GM18498 (cell line): ENCODE results near the gene MRPS5.
A peak's percentile ranks its signal among the peaks of the same experiment; 100 is the strongest.
"Not testable (repeated sequence)": the region's sequence is repeated elsewhere in the genome, so short reads cannot be mapped to it uniquely, and the experiment has no call there.

Experiments
- ATAC-seq: cut with Tn5 transposase; IDR thresholded peaks from one replicate; pipeline ENCODE4 v1.9.1; 2021; ENCODE audit warnings: mild to moderate bottlenecking, moderate library complexity; ENCODE audit not compliant: unreplicated experiment

The MRPS5 gene

DNA sequence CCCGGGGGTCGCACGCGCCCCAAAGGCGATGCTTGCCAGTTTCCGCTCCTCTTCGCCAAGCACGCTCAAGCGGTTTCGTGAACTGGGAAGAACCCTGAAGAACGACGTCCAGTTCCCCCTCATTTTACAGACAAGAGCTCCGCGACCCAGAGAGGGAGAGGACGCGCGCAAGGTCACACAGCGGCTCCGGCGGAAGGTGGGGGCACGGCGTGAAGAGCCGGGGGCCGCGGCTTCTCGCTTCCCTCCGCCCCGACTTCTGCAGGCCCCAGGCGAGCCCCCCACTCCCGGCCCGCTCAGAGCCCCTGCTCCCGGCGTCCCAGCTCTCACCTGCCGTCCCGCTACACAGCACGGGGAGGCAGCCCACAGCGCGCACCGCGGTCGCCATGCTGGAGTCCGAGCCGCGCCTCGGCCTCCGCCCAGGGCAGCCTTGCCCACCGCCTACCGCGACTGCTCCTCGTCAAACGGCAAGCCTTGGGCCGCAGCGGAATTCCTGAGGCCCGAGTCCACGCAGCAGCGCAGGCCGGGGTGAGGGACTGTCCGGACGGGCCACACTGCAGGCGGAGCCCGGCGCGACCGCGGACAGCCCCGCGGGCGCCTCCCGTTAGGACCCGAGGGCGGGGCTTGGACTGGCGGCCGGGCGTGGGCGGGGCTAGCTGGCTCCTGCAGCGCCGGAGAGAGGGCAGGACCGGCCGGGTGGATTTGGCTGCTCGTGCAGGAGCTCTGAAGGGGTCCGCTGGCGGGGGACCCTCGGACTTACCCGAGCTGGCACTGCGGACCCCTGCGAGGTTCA lies at the start of gene MRPS5:
Gene MRPS5 (minus strand): TSS at position 402 of the 790 bp plus-strand sequence. CDS start 17 bp downstream, at position 385.
- peak; percentile 93 for ATAC-seq

DNA sequence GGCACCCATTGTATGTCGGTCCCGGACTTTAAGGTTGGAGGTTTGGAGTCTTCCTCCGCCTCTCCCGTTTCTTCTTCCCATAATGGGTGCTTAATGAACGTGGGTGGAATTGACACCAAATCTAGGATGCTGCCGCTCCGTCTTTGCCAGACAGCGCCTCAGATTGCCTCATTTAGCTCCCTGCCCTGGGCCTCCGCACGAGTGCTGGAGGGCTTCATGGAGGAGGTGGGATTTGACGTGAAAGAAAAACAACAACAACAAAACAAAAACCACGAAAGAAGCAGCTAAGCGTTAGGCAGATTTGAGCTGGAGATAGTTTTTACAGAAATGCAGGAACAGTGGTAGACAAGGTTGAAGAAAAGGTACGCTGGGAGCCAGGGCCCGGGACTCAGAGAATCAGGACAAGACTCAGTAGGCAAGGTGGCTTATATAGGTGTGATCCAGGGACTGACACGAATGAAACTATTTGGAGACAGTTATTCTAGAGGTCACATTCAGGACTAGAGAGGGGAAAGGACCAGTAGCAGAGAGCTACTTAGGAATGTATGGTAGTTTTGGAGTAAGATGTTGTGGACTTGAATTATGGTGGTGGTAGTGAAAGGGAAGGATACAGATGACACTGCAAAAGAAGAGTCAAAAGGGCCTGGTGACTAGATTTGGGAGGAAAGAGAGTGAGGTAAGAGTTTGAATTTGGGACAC lies 44.6 kb upstream of the MRPS5 start:
- peak; percentile 25 for ATAC-seq

DNA sequence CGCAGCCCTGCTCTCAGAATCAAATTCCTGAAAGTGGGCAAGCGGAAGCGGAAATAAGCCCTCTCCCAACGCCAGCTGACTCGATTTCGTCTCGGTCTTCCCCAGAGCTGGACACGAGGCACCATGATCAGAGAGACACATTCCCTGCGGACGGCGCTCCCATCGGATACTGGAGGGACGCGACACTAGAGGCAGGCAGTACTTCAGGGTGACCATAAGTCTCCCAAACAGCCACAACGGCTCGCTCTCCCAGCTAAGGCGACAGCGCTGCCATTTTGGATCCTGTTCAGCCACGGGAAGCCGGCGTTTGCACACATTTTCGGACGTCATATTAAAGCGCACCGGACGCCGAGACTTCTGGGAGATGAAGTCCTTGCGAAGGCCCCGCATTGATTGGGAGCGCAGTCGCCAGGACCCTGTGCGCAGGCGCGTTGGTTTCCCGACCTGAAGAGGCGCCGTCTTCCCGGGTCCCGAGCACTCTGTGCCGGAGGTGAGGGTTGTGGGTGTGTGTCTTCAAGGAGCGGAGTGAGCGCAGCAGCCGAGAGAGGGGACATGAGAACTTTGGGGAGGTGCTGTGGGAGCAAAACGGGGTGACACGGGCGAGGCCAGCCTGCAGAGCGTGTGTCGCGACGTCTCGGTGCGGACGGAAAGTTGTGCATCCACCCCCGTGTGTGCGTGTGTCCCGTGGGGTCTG lies 43.9 kb upstream of the MRPS5 start, which contains the start of gene ZNF2:
Gene ZNF2 (plus strand): TSS at position 439 of the 694 bp plus-strand sequence. CDS start 10,418 bp downstream, outside the sequence.
- peak; percentile 94 for ATAC-seq

DNA sequence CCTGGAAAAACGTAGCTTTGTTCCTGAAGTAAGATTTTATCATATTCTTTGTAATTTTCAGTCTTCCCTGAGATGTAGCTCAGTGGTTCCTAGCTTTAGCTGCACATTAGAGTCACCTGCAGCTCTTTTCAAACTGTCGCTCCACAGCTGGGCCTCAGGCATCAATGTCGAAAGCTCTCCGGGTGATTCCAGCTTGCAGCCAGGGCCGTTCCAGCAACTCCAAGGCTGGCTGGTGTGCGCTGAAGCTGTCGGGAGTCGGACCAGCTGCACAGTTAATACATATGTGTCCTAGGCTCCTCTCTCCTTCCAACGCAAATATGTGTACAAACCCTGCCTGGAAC lies 43.4 kb upstream of the MRPS5 start:
- ATAC-seq, result peak; percentile 13

DNA sequence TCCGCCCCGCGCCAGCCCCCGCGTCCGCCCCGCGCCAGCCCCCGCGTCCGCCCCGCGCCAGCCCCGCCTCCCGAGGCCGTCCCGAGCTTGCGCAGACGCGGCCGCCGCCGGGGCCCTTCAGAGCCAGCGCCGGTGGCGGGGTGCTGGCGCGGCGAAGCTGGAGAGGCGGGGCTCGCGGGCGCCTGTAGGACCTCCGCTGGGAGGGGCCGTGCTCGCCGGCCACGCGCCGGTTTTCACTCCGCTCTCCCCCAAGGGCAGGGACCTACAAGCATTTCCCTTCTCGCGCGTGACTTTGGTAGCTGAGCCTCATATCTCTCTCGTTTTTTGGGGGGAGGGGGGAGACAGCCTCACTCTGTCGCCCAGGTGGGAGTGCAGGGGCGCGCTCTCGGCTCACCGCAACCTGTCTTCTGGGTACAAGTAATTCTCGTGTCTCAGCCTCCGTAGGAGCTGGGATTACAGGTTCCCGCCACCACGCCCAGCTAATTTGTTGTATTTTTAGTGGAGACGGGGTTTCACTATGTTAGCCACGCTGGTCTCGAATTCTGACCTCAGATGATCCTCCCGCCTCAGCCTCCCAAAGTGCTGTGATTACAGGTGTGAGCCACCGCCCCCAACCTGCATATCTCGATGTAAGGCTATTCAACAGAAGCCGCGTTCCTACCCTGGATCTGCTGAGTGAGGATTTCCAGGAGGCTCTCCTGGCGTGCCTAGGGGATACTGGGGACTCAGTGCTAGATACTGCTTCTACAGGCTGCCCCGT lies 38.3 kb upstream of the MRPS5 start, which contains the start of gene ZNF514:
Gene ZNF514 (minus strand): TSS at position 159 of the 760 bp plus-strand sequence. CDS start 6,595 bp downstream, outside the sequence.
- peak; percentile 94 for ATAC-seq

DNA sequence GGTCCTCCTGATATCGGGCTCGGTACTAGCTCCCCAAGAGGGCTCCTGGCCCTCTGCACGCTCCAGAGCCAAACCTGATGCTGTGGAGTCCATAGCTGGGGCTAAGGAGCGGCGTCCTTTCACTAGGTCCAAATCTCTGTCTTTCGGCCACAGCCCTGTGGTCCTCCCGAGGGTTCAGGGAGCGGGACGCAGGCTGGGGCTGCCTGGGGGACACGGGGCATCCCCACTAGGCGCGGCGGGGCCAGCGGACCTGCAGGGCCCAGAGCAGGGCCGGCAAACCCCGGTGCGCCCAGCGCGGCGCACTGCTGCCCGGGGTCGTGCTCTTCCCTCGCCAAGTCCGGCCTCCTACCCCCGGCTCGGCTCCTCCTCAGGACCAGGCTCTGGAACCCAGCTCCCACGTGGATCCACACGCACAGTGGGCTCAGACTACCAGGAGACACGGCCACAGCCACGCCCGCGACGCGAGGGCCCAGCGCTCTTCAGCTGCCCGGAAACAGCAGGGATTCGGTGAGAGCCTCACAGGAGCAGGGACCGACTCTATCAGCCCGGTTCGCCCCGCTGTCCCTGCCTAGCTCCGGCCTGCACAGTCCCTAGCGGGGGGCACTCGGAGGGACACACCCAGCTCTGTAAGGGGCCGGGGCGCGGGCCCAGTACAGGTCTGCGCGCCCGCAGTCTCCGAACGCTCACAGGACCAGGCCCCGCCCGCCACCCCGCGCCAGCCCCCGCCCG lies 37.4 kb upstream of the MRPS5 start:
- ATAC-seq, result peak; percentile 63

DNA sequence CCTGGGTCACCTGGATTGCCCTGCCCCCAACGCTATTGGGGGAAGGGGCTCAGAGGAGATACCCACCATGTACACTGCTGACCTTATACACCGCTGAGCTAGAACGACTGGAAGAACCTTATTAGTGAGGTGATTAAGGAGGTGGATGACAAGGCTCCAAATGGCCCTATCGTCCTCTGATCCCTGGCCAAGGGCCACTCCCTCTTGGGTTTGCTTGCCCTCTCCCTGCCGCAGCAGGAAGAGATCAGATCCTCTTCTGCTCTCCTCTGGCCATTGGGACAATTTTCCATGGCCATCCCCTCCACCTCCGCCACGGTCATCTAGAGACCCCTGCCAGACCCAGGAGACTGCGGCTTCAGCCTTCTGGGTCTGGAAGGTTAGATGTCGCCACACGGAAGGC lies 36.8 kb upstream of the MRPS5 start:
- no peak for ATAC-seq

DNA sequence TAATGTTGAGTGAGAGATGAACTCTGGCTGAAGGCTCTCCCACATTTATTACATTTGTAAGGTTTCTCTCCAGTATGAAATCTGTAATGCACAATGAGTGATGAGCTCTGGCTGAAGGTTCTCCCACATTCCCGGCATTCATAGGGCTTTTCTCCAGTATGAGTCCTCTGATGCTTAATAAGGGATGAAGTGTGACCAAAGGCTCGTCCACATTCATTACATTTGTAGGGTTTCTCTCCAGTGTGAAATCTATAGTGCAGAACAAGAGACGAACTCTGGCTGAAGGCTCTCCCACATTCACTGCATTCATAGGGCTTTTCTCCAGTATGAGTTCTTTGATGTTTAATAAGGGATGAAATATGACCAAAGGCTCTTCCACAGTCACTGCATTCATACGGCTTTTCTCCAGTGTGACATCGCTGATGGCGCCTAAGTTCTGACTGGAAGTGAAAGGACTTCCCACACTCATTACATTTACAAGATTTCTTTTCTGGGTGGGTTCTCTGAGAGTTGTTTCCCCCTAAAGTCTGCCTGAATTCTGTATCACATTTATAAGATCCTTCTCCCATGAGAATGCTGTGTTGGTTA lies 27.9 kb upstream of the MRPS5 start:
- no peak for ATAC-seq

DNA sequence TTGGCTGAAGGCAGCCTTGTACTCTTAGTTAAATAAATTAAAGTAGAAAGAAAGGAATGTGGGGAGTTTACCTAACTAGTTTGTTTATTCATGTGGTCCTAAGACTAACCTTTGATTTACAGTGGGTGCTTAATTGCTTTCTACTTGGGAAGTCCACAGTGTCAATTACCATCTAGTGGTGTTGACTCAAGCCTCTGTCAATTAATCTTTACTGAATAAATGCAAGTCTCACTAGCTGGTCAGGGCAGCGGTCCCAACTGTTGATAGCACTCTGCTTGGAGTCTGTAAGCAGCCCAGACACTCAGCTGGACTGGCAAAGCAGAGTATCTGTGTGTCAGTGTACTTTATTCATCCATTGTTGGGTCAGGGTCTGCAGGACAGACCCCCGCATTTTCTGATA lies 22.2 kb upstream of the MRPS5 start:
- ATAC-seq, result no peak

DNA sequence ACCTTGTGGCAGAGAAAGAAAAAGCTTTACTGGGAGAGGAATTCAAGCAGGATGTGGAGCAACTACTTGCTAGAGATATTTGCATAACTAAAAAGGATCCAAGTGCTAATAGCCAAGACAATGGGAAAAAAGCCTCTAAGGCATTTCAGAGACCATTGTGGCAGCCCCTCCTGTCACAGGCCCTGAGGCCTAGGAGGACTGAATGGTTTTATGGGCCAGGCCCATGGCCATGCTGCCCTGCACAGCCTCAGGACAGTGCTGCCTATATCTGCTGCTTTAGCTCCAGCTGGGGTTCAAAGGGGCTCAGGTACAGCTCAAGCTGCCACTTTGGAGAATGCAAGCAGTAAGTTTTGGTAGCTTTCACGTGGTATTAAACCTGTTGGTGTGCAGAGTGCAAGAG lies 17.1 kb upstream of the MRPS5 start:
- ATAC-seq, result no peak

DNA sequence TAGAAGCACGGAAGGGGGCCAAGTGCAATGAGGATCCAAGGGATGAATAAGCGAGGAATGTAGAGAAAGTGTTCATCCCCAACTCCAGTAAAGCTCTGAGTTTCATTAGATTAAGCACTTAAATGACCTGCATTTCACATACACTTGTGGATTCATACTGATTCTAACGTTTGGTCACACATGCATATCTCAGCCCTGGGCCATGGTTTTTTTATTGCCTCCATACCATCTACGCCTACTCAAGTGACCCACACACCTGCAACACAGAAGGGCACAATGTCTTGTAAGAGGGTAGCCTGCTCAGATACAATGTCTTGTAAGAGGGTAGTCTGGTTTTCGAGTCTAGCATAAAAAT lies 566 bp upstream of the MRPS5 start:
- peak; percentile 3 for ATAC-seq

DNA sequence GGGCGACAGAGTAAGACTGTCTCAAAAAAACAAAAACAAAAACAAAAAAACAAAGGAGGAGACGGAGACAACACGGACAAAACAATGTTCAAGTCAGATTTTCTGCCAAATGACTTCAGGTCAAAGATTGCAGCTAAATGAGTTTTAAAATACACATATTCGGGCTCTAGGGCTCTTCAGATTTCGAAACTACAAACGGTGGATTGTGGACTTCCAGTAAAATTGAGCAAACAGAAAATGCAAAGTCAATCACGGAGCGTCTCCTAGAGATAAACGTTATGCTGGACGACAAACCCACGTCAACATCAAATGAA lies 558 bp downstream of the MRPS5 start:
- no peak for ATAC-seq

DNA sequence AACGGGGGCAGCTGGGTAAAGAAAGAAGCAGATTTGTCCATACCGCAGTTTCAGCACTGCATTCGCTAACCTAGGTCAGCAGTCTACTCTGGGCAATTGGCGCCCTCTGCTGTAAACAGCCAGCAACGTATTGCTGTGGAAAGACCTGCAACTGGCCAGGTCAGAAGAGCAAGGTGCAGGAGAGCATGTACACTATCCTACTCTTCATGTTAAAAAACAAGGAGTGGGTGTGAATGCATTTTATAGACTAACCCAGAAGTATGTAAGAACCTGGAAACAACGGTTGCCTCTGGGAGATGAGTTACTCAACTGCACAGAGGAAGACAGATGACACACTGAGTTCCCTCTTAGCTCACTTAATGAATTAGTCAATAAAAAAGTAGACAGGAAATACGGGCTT lies 6.2 kb downstream of the MRPS5 start:
- peak; percentile 94 for ATAC-seq

DNA sequence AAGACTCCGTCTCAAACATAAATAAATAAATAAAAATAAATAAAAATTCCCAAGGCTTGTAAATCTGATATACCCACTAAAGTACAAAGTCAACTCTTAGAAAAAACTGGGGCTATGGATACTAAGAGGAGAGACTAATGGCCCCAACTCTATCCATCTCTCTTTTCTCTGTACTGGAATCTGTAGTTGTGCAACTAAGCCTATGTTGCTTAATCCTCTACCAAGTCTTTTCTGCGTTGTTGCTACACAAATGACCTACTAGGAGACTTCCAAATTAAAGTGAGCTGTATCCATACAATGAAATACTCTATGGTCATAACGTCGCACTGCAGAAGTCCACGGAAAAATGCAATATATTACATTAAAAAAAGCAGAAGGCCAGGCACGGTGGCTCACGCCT lies 8.1 kb downstream of the MRPS5 start:
- no peak for ATAC-seq

DNA sequence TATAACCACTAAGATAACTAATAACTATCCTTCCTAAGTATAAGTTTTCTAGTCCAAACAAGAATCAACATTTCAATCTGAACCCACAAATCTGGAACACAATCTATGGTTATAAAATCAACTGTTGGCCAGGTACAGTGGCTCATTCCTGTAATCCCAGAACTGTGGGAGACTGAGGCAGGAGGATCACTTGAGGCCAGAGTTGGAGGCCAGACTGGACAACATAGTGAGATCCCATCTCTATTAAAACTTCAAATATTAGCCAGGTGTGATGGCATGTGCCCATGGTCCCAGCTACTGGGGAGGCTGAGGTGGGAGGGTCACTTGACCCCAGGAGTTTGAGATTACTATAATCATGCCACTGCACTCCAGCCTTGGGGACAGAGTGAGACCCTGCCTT lies 11.2 kb downstream of the MRPS5 start:
- ATAC-seq, result no peak

DNA sequence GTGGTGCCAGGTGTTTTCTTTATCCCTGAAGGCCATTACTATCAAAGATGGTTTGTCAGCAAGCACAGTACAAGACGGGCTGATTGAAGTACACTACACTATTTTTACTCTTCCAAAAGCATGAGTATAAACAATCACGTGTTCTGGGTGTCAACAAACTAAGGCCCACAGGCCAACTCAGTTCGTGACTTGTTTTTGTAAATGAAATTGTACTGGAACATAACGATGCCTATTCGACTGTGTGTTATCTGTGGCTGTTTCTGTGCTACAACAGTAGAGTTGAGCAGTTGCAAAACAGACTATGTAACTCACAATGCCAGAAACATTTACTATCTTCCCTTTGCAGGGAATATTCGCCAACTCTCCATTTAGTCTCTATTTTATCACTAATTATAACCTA lies 12.3 kb downstream of the MRPS5 start:
- no peak for ATAC-seq

DNA sequence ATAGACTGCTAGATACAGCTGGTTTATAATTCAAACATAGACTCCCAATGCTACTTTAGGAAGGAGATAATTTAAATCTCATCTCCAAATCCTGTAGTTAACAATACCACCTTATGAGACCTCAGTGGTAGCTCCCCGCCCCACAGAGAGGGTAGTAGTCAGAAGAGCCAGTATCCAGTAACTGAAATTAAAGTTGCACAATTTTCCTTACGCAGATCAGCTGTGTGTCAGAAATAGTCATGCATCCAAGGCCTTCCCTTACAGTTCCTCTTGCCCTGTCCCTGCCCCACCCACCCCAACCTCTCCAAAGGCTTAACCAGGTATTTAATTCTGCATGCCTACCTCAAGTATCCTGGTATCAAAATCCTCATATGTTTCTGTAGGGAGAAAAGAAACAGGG lies 15.5 kb downstream of the MRPS5 start:
- no peak for ATAC-seq

DNA sequence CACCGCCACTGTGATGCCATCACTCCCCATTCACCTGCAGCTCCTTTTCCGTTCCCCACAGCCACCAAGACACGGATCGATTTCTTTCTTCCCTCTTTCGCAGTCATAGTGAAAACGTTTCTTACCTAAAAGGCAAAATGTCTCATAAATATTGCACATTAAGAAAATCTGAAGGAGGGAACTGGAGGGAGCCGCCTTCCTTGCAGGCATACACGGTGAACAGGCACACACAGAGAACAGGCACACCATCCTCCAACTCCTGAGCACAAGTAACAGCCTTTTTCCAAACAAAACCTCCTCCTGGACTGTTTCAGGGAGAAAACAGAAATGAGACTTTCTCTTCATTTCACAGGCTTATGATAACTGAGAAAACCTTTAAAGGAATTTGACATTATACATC lies 17.0 kb downstream of the MRPS5 start:
- ATAC-seq, result no peak

DNA sequence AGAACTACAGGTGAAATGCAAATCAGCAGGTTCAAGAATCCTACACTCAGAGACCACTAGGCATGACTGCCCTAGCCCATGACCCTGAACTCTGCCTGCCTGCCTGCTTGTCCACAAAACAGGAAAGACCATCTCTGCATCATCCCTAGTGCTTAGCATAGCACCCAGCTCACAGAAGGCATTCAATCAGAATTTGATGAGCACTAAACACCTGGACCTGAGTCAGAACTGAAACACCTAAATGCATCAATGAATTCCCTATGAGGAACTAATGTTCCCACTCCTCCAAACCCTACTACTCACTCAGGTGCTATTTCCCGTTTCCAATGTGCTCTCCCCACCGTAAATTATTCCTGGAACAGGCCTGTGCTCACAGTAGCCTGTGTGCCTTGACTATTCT lies 21.7 kb downstream of the MRPS5 start:
- no peak for ATAC-seq

DNA sequence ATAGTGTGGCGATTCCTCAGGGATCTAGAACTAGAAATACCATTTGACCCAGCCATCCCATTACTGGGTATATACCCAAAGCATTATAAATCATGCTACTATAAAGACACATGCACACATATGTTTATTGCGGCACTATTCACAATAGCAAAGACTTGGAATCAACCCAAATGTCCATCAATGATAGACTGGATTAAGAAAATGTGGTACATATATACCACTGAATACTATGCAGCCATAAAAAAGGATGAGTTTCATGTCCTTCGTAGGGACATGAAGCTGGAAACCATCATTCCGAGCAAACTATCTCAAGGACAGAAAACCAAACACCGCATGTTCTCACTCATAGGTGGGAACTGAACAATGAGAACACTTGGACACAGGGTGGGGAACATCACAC lies 23.3 kb downstream of the MRPS5 start:
- ATAC-seq, result not testable (repeated sequence)
